Activated gamma-delta T cell treated with anti-CD3 and anti-CD28 coated beads, Interleukin-2, amount 50 U/mL, for 16 hours (primary cell): Measurements from ENCODE around the gene COL4A2.

Experiments used
- DNase-seq: peaks from one replicate; pipeline ENCODE4 v3.0.0-alpha.2; 2020; ENCODE audit warnings: low read depth

COL4A2 gene

DNA sequence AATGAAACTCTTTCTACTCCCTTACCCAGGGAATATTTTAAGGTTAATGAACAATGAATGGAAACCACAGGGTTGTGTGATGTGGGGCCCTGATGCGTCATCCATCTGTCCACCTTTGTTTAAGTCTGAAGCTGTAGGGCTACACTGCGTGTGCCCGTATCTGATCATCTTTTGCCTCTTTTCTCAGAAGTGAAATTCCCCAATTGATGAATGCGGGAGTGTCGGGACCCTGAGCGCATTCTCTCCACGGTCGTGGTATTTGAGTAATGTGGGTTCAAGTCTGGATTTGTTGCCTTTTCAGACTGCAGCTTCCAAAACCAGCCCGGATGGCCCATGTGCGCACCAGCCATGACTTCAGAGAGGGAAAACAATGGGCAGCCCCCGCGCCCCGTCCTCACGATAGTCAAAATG is 112.3 kb downstream of the COL4A2 start:
- no peak for DNase-seq

DNA sequence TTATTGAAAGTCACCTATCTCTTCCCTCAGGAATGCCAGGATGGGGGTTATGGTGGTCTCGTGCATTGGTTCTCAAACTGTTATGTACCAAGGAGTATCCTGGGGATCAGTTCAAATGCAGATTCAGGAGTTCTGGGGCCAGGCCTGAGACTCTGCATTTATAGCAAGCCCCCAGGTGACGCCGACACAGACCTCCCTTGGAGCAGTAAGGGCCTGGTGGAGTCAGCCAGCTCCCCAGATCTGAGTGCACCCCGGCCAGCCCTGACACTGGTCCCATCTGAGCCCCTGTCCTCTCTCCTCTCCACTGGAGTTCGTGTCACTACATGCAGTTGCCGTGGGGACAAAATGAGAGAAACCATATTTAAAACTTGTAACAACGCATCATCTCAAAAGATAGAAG is 112.9 kb downstream of the COL4A2 start:
- DNase-seq, result no peak

DNA sequence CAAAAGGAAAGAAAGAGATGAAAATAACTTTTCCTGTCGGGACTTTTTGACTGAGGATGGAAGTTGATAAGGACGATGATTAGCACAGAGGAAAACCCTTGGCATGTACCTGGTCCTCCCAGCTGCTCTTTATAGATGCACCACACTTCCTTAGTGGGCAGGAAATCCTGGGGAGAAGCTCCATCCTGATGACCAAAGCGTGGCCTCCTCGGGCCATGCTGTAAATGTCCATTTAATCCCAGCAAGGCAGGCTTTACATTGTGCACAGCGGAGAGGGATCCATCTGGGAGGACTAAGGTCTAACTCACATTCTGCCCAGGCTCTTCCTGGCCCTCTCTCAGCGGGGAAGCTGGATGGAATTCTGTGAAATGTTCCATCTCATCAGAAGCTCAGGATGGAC is 113.5 kb downstream of the COL4A2 start:
- DNase-seq, result no peak

DNA sequence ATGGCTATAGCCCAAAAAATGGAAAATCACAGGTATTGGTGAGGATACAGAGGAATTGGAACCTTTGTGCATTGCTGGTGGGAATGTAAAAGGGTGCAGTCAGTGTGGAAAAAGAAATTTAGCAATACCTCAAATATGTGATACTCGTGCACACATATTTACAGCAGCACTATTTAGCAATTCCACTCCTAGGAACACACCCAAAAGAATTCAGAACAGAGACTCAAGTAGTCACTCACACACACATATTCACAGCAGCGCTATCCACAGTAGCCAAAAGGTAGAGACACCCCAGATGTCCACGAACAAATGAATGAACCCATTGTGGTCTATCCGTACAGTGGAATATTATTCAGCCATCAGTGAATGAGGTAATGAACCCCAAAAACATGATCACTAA is 114.0 kb downstream of the COL4A2 start:
- no peak for DNase-seq

DNA sequence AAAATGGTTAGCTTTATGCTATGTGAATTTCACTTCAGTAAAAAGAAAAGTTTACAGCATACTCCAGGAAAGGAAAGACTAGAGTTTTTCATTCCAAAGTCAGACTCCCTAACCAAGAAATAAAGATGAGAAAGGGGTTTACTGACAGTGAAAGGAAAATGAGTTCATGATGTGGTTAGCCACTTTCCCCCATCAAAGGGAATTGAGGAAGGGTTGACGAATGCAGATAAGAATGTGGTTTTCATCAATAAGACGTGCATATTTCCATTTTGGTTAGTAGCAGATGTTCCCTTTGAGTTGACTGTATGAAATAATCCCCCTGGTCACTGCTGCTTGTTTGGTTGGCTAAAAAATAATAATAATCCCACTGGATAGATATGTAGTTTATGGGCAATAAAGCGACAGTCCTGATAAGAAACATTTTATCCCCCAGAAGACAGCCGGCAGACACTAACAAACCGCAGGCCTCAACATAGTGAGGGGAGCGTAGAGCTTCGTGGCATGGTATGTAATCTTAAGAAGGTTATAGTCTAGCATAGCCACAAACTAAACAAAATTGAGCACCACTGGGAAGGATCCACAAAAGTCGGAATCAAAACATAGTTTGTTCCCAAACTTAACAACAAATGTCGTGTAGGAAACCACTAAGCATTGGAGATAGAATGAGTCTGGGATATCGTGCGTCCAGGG is 114.8 kb downstream of the COL4A2 start:
- DNase-seq, result no peak

DNA sequence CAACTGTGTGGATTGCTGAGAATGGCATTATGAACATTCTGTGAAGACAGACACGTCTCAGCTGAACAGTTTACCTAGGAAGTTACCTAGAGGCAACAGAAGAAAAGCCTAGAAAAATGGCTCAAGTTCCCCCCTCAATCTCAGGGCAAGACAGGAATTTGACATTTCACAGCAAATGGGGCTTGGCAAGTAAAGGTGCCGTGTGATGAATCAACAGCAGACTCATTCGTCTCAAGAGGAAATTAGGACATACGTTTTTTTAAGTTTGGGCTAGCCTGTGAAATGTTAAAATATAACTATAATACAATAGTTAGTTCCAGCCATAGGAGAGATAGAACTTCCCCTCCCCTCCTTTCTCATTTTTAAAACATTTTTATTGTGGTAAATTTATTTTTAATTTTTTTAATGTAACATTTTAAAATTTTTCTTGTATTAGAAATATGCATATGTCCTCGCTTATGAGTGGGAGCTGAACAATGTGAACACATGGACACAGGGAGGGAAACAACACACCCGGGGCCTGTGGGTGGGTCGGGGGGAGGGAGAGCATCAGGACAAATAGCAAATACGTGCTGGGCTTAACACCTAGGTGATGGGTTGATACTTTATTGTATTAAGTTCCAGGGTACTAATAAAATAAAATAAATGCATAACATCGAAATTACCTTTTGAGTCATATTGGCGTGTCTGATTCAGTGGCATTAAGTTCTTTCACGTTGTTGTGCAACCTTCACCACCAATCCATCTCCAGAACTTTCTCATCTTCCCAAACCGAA is 116.0 kb downstream of the COL4A2 start:
- DNase-seq, result no peak

DNA sequence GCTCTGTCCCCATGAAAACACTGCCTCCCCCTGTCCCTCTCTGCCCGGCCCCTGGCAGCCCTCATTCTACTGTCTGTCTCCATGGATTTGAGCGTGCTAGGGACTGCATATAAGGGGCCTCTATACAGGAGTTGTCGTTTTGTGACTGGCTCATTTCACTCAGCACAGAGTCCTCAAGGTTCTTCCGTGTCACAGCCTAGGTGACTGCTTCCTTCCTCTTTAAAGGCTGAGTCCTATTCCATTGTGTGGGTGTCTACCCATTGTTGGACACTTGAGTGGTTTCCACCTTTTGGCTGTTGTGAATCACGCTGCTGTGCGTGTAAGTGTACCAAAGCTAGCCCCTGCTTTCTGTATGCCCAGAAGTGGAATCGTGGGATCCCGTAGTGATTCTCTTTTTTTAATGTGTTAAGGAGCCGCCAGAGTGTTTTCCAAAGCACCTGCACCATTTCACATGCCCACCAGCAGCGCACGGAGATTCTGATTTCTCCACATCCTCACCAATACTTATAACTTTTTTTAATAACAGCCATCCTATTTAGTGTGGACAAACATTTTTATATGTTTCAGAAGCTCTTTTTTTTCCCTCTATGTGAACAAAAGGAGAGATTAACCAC is 116.7 kb downstream of the COL4A2 start:
- DNase-seq, result no peak

DNA sequence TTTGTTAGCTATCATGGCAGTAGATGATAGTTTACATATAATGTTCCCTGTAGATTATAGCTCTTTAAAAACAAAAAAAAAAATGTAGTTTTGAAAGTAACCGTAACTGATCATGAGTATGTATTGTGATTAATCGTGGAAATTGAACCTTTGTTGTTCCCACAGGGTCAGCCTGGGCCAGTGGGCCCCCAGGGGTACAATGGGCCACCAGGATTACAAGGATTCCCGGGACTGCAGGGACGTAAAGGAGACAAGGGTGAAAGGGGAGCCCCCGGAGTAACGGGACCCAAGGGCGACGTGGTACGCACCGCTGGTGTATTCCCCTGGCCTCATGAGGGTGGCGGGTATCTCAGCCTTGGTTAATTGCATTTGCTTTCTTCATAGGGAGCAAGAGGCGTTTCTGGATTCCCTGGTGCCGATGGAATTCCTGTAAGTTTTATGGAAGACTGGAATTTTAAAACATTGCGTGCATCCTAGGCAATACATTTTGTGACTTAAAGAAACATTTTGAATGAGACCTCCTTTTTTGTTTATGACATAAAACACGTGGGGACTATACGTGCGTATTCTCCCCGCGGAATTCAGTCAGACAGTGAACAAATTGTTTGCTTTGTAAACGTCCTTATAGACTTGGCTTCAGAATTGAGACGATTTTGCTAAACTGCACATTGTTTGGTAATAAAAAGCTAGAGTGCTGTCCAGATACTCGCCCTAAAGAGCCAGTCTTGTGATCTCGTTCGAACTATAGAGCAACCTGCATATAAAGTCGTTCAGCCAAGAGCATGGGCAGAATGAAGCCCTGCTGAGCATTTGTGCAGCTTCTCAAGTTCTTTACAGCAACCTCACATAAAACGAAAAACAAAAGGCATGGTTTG is 117.7 kb downstream of the COL4A2 start:
- DNase-seq, result no peak

DNA sequence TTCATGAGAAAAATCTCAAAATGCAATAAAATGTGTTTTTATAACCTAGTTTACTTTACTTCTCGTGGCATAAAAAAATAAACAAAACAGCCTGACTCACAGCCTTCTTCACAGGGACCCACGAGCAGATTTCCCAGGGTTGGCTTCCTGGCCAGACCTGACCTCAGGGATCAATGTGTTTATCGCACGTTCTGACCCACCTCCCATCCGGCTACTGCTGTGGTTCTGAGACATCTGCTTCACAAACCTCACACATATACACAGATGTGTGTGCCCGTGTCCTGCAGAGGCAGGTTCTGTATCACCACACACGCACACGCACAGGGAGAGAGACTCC is 118.3 kb downstream of the COL4A2 start:
- DNase-seq, result no peak

DNA sequence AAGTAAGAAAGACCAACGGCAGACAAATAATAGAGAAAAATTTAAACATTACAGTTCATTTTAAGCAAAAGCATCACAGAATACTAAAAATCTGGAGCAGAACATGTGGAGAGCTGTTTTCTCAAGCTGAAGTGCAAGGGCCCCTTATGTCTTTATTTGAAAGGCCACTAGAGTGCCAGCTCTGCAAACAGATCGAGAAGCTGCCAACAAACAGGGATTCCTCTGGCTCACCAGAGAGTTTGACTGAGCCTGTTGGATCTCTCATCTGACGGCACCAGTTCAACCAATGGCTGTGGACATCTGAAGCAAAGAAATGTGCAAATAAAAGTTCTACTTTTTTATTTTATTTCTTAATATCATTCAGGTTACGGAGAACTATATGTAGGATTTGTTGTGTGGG is 119.7 kb downstream of the COL4A2 start:
- no peak for DNase-seq

DNA sequence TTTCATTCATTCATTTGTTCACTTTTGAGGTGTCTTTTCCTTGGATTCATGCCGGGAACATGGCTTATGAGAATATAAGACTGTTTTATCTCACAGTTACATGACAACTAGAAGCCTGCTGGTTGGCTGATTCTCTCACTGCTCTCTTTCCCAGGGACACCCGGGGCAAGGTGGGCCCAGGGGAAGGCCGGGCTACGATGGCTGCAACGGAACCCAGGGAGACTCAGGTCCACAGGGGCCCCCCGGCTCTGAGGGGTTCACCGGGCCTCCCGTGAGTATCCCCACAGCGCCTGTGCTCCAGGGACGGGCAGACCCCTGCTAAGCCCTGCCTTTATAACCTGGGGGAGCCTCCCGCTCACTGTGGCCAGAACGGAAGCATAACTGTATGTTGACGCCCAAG is 121.2 kb downstream of the COL4A2 start:
- DNase-seq, result no peak

DNA sequence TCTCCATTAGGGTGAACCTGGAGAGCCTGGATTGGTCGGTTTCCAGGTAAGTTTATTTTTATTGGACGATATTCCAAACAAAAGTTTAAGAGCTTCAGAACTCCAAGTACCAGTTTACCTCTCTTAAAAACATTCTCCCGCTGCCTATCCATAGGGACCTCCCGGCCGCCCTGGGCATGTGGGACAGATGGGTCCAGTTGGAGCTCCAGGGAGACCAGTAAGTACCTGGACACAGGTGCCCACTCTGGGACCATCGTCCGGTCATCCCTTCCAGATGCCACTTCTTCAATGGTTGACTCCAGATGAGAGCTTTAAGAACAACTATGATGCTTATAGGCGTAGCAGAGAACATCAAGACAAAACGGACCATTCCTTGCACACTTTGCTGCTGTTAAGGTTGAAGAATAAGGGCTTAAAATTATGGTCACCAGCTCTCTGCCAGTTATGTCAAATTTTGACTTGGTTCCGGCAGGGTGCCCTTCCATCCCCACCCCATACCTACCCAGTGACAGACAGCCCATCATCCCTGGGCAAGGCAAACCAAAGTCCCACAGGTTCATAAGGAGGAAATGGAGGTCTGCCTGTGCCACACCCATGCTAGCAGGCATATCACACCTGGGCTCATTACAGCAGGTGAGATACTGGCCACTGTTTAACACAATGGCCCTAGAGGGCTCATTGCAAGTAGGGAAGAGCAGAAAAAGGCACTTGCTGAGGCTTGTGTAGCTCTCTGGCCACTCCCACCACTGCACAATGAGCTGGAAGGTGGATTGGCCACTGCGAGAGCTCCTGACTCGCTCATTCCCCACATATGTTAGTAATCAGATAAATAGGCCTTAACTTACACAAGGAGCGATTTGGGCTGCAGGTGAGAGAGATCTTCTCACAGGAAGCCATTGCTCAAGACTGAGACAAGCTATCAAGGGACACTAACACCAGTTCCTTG is 123.6 kb downstream of the COL4A2 start:
- no peak for DNase-seq

DNA sequence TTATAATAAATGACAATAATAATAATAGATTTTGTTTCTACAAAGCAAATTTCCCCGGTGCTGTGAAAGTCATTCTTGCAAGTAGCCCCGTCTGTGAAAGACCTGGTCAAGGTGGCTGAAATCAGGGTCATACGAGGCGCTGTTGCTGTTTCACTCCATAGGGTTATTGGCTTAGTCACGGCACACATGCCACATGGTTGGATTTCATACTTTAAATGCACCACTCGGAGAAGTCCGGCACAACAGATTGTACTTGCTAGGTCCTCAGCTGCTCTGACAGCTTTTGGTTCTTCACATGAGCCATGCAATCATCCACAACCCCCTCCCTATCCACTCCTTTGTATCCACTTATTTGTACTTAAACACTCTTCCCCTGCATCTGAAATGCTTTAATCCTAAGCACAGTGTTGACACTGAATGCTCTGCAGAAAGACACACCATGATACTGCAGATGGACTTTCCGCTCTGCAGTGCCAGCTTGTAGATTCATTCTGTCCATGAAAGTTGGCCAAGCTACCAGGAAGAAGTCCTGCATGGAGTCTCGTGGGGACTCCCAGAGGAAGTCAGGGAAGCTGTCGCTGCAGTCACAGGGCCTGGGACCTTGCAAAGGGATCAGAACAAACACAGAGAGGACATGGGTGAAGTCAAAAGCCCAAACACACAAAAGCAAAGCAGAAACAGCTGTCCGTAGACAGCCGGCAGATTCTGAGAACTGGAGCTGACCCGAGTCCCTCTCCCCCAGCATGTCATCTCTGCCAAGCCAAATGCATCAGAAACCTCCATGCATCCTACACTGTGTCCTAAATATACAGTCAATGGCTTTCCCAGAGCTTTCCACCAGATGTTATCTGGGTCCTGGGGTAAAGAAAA is 124.6 kb downstream of the COL4A2 start:
- no peak for DNase-seq

DNA sequence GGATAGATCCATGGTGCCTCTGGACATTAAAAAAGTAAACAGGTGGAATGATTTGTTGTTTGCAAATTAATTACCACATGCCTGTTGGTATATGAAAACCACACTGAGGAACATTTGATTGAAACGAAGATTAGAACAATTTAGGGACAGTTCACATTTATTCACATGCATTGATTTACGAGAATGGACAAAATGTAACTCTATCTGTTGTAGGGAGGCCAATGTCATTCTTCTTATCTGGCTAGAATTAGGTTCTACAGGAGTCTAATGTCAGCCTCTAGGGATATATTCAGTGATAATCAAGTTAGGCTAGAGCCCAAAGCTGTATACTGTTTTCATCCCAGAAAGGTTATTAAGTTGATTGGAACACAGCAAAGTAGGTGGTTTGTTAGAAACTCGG is 125.4 kb downstream of the COL4A2 start:
- no peak for DNase-seq

DNA sequence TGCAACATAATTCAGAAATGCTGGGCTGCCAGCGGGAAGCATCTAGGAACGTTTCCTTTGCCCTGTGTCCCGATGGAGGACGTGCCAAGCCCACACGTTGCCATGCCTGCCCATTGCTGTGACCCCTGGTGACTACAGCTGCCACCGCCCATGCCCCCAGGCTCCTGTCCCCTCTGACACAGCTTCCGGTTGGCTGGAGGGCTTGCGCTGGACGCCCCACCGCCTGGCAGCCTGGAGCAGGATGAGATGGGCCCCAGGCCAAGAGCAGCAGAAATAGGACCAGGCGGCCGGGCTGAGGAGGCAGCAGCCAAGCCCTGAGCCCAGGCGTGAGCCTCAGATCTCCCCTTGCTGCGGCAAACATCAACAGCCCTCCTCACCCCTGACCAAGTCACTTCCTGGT is 125.9 kb downstream of the COL4A2 start:
- no peak for DNase-seq

DNA sequence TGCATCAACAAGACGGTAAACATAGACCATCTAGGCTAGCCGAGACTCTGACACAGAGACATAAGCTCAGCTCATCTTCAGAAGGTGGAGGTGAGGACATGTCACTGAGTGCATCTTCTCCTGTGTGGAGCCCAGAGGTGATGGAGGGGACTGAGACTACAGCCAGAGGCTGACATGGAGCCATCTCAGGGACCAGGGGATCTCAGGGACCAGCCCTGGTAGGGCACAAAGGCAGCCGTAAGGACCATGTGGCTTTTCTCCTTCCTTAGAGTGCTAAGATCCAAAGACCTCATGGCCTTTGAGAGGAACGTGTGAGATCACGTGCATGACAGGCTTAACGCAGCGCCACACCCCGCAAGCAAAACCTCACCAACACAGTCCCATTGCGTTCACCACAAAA is 127.5 kb downstream of the COL4A2 start:
- no peak for DNase-seq

DNA sequence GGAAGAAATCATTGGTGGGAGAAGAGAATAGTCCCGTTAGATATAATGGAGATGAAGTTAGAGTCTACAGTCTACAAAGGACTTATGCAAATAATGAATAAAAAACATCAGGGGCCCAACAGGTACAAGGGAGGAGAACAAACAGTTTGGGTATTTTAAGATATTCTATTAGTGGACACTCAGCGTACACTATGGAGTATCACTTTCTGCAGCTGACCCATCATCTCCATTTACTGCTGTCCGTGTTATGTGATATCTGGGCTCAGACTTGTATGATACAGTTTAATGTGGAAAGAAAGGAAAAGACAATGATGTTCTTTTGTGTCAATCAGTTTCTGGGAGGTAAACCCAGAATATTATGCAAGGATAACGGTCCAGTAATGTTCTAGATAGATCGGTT is 128.2 kb downstream of the COL4A2 start:
- no peak for DNase-seq

DNA sequence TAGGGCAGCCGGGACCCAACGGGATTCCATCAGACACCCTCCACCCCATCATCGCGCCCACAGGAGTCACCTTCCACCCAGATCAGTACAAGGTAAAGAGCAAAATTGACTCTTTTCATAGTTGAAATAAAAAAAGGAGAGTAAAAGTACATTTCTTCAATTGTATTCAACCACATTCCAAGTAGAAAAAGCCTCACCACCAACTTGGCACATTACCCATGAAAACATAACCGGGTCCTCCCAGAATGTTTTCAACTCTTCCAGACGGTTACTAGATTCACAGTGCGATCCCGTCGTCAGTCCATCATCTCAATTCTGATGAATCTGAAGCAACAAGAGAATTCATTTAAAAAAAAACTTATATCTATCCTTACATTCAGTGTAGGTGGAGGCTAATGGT is 129.2 kb downstream of the COL4A2 start:
- no peak for DNase-seq

DNA sequence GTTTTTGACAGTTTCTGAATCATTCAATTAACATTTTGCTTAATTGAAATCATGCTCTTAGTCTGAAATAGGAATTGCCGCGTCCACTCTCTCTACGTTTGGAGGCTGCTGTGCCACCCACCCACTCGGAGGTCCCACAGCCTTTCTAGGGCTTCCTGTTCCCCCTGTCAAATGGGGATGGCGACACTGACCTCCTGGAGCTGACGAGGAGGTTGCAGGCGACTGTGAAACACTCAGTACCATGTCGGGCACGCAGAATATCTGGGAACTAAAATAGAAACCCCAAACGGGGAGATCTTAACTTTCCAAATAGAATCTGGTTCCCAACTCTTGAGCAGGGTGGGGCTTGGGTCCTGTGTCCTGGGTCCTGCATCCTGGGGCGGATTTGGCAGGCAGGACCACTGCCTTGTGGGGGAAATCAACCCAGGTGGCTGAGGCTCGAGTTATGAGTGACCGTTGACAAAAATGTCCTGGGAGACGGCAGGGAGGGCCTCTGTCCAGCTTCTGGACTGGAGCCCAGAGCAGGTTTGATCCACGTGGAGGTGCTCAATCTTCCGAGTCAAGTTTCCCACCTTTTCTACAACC is 129.8 kb downstream of the COL4A2 start:
- no peak for DNase-seq

DNA sequence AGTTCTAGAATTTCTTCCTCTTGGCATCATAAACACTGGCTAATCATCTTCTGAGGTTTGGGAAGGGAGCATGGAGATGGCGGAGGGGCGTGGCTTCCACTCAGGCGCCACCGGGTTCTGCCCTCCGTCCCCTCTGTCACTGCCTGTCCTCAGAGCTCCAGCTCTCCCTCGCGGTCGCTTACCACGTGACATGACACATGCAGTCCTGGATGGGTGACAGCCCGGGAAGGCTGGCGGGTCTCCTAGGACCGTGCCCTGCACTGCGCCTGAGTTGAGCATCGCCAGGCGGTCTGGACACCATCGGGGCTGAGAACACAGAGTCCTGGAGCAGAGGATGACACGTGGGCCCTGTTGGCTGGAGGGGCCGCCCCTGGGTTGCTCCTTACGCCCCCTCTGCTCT is 131.1 kb downstream of the COL4A2 start:
- no peak for DNase-seq
